Erythroblast (primary cell): ENCODE measurements around the gene ST7.
"Not testable (repeated sequence)": the region's sequence is repeated elsewhere in the genome, so short reads cannot be mapped to it uniquely, and the experiment has no call there.

ENCODE experiments used
- DNase-seq, 2 experiments: peaks; one replicate each; lab custom pipeline; 2025; lab: John Stamatoyannopoulos, UW
- GATA1 ChIP-seq: IDR thresholded peaks from 2 replicates; pipeline ENCODE4 v1.6.1; 2011; ENCODE audit warnings: low read depth, mild to moderate bottlenecking, control low read depth, low read length, moderate library complexity
- POLR2A ChIP-seq: IDR thresholded peaks from 2 replicates; pipeline ENCODE4 v1.6.1; 2011; ENCODE audit warnings: mild to moderate bottlenecking, low read length

The ST7 gene

DNA sequence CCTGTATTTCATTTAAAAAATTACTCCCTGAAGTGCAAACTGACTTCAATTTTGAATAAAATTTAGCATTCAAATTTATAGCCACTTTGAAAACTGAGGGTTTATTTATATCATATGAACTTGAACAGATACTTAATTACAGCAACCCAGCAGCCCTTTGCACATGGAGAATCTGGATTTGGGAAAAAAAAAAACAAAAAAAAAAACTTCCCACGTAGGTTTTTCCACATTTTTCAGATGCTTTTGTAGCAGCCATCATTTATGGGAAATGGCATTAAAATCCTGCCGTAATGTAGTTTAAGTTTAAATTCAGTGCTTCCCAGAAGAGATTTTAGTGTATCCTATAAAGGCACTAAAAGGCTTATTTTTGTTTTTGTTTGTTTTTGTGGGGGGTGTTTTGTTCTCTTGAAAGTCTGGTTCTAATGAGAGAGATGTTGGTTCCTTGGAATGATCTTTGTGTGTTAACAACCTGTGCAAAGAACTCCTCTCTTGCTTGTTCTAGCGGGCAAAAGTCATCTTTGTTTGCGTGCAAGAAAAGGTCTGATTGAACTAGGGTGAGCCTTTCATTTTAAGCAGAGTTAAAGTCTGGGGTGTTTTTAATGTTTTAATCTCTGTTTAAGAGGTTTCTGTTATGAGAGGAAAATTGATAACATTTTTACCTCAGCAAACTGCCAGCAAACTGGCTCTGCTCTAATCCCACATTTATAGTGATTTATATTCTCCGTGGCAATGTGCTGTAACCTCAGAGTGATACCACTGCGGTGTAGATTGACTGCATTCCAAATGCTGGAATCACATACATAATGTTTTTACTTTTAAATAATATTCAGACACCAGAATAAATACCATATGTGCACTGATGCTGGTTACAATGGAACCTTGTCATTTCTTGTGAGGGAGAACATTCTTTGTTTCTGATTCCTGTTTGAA, 264.1 kb downstream of the ST7 start:
- DNase-seq = no peak
- TF ChIP-seq POLR2A (no peak), GATA1 (no peak)

DNA sequence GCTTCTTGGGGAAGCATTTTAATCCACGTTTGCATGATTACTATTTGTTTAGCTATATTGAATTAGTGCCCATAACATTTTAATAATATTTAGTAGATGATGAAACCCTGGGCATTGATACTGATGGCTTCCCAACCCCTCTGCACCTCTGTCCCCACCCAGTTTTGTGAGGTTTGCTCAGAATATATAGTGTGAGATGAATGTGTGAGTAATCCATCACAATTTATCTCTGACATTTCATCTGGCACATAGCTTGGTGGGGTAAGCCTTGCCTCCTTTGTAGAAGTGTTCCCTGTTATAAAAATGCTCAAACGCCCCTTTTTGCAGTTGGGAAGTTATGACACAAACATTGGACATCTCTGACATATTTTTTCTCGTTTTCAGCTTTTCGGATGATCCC, 265.4 kb downstream of the ST7 start:
- TF ChIP-seq GATA1 (no peak), POLR2A (no peak)
- no peak for DNase-seq

DNA sequence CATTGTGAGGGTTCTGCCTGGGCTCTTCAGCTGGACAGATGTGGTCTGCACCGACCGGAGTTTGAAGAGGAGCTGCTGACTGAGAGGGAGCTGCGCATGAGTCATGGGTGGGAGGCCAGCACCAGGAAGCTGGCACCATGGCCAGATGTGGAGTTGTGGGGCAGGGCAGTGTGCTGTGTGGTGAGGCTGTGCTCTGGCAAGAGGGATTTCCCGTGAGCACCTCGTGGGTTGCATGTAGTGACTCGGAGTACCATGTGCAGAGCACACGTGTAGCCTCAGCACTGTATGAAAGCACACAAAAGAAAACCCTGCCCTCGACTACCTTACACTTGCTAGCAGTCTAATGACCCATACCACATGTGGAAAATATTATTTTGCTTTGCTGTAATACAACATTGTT, 266.2 kb downstream of the ST7 start:
- TF ChIP-seq GATA1 (no peak), POLR2A (no peak)
- DNase-seq = no peak

DNA sequence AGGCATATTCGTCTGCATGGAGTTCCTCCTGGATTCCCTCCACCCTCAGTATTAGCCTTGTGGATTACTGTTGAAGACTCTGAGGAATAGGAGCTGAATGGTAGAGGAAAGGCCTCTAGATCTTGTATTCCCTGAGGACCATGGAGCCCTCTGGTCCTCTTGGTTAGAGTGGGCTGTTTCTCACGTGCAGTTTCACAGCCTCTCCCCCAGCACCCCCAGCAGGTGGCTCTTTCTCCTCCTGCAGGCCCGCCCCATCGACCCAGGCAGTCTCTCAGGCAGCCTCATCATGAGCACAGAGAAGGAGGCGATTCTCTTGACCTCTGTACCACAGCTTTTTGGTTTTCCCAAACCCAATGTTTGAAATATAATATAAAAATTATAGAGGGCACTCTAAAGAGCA, 267.5 kb downstream of the ST7 start:
- no peak for TF ChIP-seq POLR2A
- TF ChIP-seq GATA1 = no peak
- no peak for DNase-seq

DNA sequence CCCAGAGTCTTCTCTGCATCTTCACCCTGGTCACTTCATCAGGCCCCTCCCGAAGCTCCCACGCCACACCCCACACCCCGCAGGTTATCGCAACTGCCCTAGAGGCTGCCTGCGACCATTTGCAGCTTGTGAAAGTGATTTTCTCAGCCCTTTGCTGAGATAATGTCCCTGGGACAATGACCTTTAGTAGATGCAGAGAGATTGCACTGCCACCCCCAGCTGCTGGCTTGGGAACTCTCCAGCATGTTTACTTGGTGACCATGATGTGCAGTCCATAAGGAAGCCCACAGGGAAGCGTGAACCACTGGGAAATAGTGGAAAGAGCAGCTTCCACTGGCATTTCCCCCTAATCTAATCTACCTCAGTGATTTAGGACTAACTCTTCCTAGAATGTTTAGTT, 272.2 kb downstream of the ST7 start:
- TF ChIP-seq POLR2A (no peak), GATA1 (no peak)
- DNase-seq = no peak

DNA sequence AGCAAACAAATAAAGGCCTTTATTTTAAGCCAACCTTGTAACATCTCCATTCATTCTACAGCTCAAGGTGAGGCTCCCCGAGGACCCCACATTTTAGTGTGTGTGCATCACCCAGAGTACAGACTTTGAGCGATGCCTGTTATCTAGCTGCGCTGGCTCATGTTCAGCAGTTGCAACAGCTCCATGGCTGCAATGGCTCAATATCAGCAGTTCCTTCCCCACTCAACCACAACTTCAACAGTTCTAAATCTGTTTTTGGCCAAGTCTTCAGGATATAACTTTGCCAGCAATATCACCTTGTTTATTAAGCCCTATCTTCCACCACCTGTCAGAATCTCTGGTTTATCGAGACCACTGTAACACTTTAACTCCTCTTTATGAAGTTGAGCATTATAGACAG, 273.8 kb downstream of the ST7 start:
- TF ChIP-seq POLR2A = no peak
- no peak for TF ChIP-seq GATA1
- no peak for DNase-seq

DNA sequence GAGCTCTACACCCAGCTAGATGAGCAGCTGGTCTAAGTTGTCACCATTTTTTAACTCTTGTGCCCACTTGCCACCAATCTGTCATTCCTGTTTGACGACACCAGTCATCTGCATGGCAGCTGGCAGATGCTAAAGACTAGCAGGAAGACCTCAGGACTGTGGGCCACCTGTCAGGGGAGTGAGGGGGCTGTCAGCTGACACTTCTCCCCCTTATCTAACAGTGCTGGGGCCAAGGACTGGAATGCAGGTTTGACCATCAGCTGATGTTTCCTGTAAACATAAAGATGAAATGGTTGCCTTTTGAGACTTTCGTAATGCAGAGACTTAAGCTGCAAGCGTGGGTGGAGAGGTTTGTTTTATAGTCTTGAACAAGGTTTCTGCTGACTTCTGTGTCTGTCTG, 276.0 kb downstream of the ST7 start:
- TF ChIP-seq POLR2A (no peak), GATA1 (no peak)
- no peak for DNase-seq

DNA sequence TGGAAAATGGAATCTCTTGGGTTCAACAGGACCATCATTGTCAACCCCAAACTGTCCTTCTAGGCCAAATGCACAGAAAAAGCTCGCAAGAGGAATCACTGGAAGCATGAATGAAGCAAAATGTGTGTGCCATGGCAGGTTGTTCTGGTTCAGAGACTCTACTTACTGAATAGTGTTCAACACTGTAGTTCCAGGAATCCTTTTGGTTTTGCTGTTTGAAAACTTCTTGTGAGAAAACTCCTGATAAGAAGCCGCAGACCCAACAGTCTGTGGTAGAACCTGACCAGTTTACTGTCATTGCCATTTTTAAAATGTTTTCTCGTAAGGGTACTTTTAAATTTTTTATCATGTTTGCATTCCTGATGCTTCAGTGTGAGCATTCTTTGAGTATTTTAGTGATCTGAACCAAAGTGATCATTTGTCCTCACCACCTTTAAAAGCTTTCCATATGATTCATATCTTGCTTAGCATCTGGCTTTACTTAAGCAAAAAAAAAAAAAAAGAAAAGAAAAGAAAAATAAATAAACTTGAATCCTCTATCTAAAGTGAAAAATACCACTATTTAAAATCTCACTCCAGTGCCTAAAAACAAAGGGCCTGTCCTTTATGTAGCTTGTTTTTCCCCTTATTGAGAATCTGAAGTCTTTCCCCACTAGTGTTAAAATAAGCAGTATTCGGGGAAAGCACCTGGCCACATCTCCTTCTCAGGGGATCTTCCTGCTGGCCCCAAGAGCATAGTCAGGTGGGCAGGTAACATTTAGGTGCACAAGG, 277.2 kb downstream of the ST7 start:
- no peak for DNase-seq

DNA sequence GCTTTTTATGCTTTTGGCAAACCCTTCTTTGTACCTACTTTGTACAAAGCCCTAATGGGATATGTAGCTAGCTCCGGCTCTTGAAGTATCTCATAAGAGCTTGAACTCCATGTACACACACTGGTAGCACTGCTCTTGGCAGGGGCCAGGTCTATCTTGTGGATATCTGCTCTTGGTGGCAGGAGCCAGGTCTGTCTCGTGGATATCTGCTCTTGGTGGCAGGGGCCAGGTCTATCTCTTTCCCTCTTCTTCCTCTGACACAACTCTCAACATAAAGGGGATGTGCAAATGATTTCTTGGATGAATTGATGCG, 277.7 kb downstream of the ST7 start:
- TF ChIP-seq GATA1 = no peak
- no peak for TF ChIP-seq POLR2A
- DNase-seq = no peak

More for the DNA sequence above, 277.2 kb downstream of the ST7 start:
- no peak for TF ChIP-seq POLR2A
- no peak for TF ChIP-seq GATA1

DNA sequence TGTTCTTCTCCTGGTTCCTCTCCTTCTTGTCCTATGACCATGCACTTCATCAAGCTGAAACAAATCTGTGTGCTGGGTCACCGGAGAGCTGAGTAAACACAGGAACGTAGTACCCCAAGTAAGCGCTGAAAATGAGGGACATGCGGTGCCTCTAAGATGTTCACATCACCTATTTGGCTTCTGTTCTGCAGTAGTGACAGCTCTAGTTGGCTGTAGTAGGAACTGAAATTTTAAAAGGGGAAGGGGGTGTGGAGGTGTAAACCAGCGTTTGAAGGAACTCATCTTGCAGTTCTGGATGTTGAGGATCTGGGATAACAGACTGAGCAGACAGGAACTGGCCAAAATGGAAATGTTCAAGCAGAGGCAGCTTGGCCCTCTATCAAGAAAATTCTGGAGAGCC, 284.3 kb downstream of the ST7 start:
- DNase-seq = no peak
- TF ChIP-seq GATA1 = no peak
- TF ChIP-seq POLR2A = no peak

DNA sequence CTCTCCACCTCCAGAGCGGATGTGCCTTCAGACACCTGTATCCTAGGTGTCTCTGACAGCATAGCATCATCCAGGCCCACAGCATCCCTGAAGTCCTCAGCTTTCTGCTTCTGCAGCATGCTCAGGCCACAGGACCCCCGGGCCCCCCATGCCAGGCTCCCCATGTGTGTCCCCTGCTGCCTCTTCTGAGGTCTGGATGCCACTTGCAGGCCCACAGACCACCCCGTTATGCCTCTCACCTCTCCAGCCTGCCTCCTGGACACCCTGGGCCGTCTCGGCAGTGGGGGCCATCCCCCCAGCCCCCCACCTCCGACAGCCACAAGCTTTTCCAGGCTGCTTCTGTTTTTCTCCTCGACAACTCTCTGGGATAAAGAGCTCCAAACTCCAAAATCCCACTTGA, 285.2 kb downstream of the ST7 start:
- DNase-seq = no peak
- TF ChIP-seq POLR2A (no peak), GATA1 (no peak)

DNA sequence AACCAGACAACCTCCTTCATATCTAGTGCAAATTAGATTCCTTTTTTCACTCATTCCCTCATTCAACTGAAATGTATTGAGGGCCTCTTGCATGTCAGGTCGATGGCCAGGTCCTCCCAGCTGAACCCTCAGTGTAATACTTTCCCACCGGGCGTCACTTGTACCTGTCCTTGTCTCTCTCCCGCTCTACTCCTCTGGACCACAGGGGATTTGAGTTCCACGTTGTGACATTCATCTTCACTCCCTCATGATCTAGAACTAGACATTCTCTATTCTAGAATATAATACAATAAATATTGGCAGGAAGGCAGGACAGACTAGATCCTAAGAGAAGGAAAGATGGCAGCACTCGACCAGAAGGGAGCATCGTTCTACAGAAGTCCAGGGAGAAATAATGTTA, 285.6 kb downstream of the ST7 start:
- no peak for TF ChIP-seq POLR2A
- no peak for TF ChIP-seq GATA1
- DNase-seq = no peak

DNA sequence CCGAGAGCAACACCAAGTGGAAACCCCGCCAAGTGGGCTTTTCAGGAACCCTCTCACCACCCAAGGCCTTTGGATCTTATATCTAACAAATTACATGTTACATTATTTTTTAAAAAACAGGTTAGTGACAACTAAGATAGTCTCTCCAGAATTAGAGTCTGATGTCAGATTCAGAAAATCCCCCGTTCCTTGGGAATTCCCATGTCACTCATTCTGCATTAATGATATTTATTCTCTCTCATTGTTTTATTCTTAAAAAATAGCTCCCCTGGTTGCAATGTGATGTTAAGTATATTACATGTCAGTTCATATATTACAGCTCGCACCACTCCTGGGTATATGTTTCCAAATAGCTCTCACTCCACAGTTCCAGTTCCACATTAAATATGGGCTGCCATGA, 287.8 kb downstream of the ST7 start:
- no peak for DNase-seq
- TF ChIP-seq GATA1 = no peak
- no peak for TF ChIP-seq POLR2A

DNA sequence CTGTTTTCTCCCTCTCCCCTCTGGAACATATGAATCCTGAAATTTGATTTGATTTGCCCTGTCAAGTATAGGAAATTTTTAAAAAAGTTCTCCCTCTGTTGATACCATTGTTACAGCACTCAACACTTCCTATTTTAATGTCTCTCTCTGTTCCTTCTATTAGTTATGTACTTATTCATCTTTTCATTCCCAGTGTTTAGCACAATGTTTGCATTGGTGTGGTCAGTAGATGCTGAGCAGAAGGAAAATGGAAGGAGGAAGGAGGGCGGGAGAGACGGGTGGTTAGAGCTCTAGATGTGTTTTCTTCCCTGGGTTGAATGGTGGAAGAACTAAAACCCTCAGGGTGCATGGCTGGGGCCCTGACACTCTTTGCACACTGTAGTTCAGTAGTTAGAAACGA, 290.1 kb downstream of the ST7 start:
- DNase-seq = no peak
- TF ChIP-seq GATA1 (no peak), POLR2A (no peak)

DNA sequence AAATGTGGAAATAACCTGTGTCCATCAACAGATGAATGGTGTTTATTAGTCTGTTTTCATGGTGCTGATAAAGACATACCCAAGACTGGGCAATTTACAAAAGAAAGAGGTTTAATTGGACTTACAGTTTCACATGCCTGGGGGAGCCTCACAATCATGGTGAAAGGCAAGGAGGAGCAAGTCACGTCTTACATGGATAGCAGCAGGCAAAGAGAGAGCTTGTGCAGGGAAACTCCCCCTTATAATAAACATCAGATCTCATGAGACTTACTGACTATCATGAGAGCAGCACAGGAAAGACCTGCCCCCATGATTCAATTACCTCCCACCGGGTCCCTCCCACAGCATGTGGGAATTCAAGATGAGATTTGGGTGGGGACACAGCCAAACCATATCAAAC, 292.4 kb downstream of the ST7 start:
- not testable (repeated sequence) for DNase-seq
